Activated CD4-positive, alpha-beta T cell treated with anti-CD3 and anti-CD28 coated beads, Interleukin-2, amount 50 U/mL, for 24 hours (primary cell): Measurements from ENCODE around the gene PIAS3.
"Not testable (repeated sequence)": the region's sequence is repeated elsewhere in the genome, so short reads cannot be mapped to it uniquely, and the experiment has no call there.

ENCODE experiments used
- DNase-seq, 2 donors: peaks; one replicate each; pipeline ENCODE4 v3.0.0-alpha.2; 2020; ENCODE audit warnings: low read depth in 1 of 2, low spot score in 1 of 2

Gene PIAS3

DNA sequence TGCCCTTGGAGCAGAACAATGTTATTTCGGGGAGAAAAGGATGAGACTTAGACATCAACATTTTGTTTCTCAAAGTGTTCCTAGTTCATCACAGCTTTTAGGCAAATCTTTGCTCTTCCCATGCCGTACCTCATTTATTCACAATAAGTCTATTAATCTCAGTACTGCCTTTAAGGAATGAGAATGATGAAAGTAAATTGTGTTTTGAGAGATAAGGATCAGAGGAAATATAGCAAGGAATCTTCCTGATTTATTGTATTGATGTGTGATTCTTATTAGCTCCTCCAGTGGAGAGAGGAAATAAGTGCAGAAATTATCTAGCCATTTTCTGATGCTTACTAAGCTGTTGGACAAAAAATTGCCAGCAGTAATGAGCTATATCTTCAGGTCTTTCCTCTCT lies 32.9 kb downstream of the PIAS3 start:
- DNase-seq, result no peak

DNA sequence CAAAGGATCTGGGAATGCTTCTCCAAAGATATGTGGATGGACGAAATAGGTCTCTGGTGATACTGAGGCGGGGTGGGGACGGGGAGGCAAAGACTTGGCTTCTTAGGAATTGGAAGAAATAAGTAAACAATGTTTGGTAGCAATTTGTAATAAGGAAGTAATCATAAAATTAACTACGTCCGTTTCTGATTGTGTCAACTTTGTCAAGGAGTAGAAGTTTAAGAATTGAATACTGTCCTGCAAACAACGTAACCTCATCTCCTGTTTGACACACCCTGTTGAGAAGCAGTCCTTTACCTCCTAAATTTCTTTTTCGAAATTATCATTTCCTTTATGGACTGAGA lies 34.4 kb downstream of the PIAS3 start:
- DNase-seq, result no peak

DNA sequence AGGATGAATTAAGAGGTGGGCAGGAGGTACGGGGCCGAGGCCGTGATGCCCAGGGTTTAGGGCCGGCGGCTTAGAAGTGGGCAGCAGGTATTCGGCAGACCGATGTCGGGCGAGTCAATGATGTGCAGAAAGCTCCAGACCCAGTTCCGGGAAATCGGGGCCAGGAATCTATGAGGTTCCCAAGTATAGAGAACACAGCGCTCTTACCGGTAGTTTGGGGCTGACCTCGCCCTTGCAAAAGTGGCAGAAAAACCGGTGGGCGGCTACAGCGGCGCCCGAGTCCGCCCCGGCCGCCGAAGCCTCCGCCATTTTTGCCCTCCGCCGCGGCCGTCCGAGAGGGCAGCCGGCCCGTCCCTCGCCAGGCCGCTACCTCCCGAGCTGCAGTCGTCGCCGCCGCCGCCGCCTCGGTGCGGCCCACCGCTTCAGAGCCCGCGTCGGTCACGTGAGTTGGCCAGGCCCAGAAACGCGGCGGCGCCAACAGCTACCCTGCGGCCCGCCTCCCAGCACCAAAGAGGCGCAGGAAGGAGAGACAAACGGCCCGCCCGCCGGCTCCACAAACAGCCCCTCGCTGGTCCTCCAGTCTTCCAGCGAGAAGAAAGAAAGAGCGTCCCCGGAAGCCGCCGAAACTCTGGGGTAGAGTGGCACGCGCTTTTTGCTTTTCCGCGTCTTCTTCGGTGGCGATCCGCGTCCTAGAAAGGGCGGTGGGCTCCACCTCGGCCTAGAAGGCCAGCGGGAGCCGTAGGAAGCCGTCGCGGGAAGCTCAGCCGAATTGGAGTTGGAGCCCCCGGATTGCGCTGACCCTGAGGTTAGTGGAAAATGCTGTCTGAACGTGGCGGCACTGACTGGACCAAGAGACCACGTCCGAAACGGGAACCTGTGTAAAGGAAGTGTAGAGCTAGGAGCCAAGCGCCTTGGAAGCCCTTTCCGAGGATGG lies 35.0 kb downstream of the PIAS3 start, which contains the start of the genes POLR3C and RNF115:
TSS of gene POLR3C (plus strand) at position 636 of the 934 bp plus-strand sequence. CDS start 1,577 bp downstream, outside the sequence.
TSS of gene RNF115 (minus strand) at position 531 of the 934 bp plus-strand sequence. CDS start at position 309, 222 bp downstream.
- peak; percentile 62 to 78 for DNase-seq

DNA sequence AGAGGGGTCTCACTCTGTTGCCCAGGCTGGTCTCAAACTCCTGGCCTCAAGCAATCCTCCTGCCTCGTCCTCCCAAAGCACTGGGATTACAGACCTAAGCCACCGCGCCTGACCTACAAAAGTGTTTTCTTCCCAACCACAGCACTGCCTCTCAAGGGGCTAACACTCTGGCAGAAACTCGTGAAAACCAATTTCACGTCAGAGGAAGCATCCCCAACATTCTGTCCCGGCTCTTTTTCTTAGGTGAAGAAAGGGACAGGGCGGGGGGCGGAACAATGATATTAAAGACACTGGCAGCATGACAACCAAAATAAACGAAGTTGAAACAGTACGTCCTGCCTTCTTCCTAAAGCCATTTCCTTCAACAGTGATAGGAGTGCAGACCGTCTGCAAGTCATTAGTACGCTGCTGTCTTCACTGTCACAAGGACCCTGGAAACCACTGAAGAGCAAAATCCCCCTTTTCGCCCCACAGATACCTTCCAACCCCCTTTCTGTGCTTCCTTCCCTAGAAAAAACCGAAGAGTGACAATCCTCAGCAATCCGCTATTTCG lies 36.0 kb downstream of the PIAS3 start:
- not testable (repeated sequence) for DNase-seq

DNA sequence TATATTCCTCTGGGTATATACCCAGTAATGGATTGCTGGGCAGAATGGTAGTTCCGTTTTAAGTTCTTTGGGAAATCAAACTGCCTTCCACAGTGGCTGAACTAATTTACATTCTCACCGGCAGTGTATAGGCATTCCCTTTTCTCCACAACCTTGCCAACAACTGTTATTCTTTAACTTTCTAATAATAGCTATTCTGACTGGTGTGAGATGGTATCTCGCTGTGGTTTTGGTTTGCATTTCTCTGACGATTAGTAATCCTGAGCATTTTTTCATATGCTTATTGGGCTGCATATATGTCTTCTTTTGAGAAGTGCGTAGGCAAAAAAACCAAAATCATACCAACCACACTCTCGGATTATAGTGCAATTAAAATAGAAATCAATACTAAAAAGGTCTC lies 40.8 kb downstream of the PIAS3 start:
- DNase-seq, result not testable (repeated sequence)

- not testable (repeated sequence) for DNase-seq
Observed at GRCh38 chr1:145812977-145813810, 45.7 kb downstream of the PIAS3 start.

GRCh38 chr1:145806844-145807243 lies 52.0 kb downstream of the PIAS3 start:
- DNase-seq, result no peak

DNA sequence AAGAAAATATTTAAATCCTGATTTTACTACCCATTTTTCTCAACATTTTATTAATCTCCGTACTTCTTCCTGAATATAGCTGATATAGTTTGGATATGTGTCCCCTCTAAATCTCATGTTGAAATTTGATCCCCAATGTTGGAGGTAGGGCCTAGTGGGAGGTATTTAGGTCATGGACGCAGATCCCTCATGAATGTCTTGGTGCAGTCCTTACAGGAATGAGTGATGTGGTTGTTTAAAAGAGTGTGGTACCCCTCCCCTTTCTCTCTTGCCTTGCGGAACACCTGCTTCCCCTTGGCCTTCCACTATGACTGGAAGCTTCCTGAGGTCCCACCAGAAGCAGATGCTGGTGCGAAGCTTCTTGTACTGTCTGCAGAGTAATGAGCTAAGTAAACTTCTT lies 52.5 kb downstream of the PIAS3 start:
- DNase-seq, result no peak

- DNase-seq, result no peak
Observed at GRCh38 chr1:145805057-145805456, 53.8 kb downstream of the PIAS3 start.

- DNase-seq, result no peak
Observed at GRCh38 chr1:145804235-145805045, 54.4 kb downstream of the PIAS3 start.

GRCh38 chr1:145799806-145800205 lies 59.1 kb downstream of the PIAS3 start:
- DNase-seq, result no peak
